ENCODE data around the gene ASPN. TPM values are rescaled to one million over a fixed set of nuclear protein-coding genes. Genes with fewer than 3 reads are reported as not detected.
A peak's percentile ranks its signal among the peaks of the same experiment; 100 is the strongest.

Gene ASPN
- total and polyA plus RNA-seq, 9 of the 15 experiments (the other 6 are each of a cell fraction or from before 2014, with no cell fraction given), result 0.03 to 0.07 TPM; not detected in 7

DNA sequence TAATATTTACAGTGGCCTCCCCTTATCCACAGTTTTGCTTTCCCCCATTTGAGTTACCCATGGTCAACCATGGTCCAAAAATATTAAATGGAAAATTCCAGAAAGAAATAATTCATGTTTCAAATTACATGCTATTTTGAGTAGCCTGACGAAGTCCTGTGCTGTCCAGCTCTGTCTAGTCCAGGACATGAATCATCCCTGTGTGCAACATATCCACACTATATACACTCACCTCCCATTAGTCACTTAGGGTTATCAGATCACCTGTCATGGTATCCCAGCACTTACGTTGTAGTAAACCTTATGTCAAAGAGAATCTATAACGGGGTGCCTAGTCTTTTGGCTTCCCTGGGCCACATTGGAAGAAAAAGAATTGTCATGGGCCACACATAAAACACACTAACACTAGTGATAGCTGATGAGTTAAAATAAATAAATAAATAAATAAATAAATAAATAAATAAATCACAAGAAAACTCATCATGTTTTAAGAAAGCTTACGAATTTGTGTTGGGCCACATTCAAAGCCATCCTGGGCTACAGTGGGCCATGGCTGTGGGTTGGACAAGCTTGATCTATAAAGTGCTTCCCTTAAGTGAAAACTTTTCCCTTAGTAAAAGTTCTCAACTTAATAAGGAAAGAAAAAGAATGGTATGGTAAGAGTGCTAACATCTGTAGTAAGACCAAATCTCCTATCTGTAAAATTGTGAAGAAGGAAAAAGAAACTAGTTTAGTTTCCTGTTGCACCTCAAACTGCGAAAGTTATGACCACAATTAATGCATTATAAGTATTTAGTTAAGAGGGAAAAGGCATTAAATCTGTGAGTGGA is 42.2 kb downstream of the ASPN start:
- H3K27me3 ChIP-seq (ENCODE audit: control insufficient read depth in 2 of 2, insufficient read depth in 2 of 2, low read length in 2 of 2), result no peaks in the 10 kb centered on the region
- no peak overlapping the region for H3K27ac ChIP-seq (ENCODE audit: extremely low read depth, low read depth, low read length)
- no peaks in the 10 kb centered on the region for H3K36me3 ChIP-seq (ENCODE audit: control insufficient read depth, insufficient read depth, low read length)
- H3K4me3 ChIP-seq, result no peak overlapping the region
- ChIA-PET CTCF (ENCODE audit: low intra/inter-chr PET ratio) (interaction anchor here (1.2 to 1.5 kb wide), 3 partner anchors 97 to 300 kb away, joined by 4 to 13 read pairs (median 6); no protein-coding TSS in a partner anchor), POLR2A (interaction anchor here (0.6 kb wide), 1 partner anchor 120 kb away, joined by 3 read pairs; no protein-coding TSS in a partner anchor)
- TF ChIP-seq, protein P1, sequence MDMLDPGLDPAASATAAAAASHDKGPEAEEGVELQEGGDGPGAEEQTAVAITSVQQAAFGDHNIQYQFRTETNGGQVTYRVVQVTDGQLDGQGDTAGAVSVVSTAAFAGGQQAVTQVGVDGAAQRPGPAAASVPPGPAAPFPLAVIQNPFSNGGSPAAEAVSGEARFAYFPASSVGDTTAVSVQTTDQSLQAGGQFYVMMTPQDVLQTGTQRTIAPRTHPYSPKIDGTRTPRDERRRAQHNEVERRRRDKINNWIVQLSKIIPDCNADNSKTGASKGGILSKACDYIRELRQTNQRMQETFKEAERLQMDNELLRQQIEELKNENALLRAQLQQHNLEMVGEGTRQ (CRISPR knock-in tag; IDR thresholded peaks at IDR 0.05), result no peak
- TF ChIP-seq, protein P2, sequence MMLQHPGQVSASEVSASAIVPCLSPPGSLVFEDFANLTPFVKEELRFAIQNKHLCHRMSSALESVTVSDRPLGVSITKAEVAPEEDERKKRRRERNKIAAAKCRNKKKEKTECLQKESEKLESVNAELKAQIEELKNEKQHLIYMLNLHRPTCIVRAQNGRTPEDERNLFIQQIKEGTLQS (IDR thresholded peaks at IDR 0.05), result peak; percentile 15; the same call in 1 of the 2 replicates
- TF ChIP-seq, protein P2 (CRISPR knock-in tag; conservative IDR thresholded peaks at IDR 0.05), result no peak
- 59% methylated on average over 5 of the region's 5 CpGs for WGBS (ENCODE audit: insufficient coverage, low coverage, missing lambda C conversion rate)
- no peaks in the 10 kb centered on the region for H3K9me1 ChIP-seq (ENCODE audit: control insufficient read depth, insufficient read depth, low read length)
- ATAC-seq (no peak), DNase-seq (ENCODE audit: extremely low read depth in 1 of 4, low spot score in 3 of 4) (no peak), FAIRE-seq (no peak)
- H3K4me1 ChIP-seq (replicated peaks in 1 of 2; ENCODE audit: control insufficient read depth in 2 of 2, insufficient read depth in 2 of 2, low read length in 2 of 2), result no peaks in the 10 kb centered on the region
- H3K79me2 ChIP-seq (ENCODE audit: control insufficient read depth, insufficient read depth, low read length), result no peaks in the 10 kb centered on the region
- no peak overlapping the region for H2AFZ ChIP-seq (ENCODE audit: low read depth, low read length)
- BruUV-seq (replicated peaks), result no TSS peak
- in situ Hi-C loops (cut with MboI) (loop anchor here (10.0 kb wide), 1 partner anchor 305 kb away; no protein-coding TSS in a partner anchor), intact Hi-C loops (cut with micrococcal nuclease) (loop anchor here (5.0 to 10.0 kb wide), 2 partner anchors 85 to 113 kb away; partner anchors contain the start of genes CENPP and NOL8)
- H4K20me1 ChIP-seq (replicated peaks; ENCODE audit: control insufficient read depth, insufficient read depth, low read length), result no peaks in the 10 kb centered on the region
- no peak overlapping the region for H3K4me2 ChIP-seq (ENCODE audit: insufficient read depth, low read length)
- no peak overlapping the region for H3K9ac ChIP-seq (ENCODE audit: insufficient read depth in 1 of 2, low read depth in 2 of 2, low read length in 2 of 2)
- no peaks in the 10 kb centered on the region for H3K9me3 ChIP-seq (replicated peaks; ENCODE audit: control insufficient read depth, insufficient read depth, low read depth, low read length)

Measured in K562 (cell line).